ENCODE measurements around the gene PRRC2A. TPM values are rescaled to one million over a fixed set of nuclear protein-coding genes. Genes with fewer than 3 reads are reported as not detected.

Gene PRRC2A
- polyA plus RNA-seq, 2 of the 4 experiments (the other 2 are of a cell fraction), result 28.0 to 61.1 TPM

DNA sequence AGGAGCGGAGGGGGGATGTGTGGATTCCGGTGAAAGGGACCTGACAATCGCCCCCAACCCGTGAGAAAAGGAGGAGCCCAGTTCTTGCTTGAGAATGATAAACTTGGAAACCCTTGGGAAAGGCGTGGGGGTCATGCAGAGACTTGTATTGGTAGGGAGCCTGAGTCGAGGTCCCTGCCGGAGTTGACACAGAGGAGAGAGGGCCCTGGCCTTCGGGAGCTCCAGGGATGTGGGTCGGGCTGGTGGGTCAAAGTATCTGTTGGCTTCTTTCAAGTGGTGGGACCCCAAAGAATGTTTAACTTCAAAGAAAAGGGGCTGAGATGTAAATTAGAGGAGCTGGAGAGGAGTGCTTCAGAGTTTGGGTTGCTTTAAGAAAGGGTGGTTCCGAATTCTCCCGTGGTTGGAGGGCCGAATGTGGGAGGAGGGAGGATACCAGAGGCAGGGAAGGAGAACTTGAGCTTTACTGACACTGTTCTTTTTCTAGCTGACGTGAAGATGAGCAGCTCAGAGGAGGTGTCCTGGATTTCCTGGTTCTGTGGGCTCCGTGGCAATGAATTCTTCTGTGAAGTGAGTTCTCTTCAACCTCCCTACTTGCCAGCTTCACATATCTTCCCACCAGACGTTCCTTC is 45.9 kb downstream of the PRRC2A start (continued):
- no peak for TF ChIP-seq BHLHE40 (IDR thresholded peaks at IDR 0.05; ENCODE audit: low read depth, low read length)
- no peak for TF ChIP-seq JUN (IDR thresholded peaks at IDR 0.05)
- TF ChIP-seq TP53 (CRISPR knock-in tag; IDR thresholded peaks at IDR 0.05), result no peak
- no peak for TF ChIP-seq MAFK (IDR thresholded peaks at IDR 0.05; ENCODE audit: partially characterized antibody)
- TF ChIP-seq, protein P1, sequence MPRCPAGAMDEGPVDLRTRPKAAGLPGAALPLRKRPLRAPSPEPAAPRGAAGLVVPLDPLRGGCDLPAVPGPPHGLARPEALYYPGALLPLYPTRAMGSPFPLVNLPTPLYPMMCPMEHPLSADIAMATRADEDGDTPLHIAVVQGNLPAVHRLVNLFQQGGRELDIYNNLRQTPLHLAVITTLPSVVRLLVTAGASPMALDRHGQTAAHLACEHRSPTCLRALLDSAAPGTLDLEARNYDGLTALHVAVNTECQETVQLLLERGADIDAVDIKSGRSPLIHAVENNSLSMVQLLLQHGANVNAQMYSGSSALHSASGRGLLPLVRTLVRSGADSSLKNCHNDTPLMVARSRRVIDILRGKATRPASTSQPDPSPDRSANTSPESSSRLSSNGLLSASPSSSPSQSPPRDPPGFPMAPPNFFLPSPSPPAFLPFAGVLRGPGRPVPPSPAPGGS (IDR thresholded peaks at IDR 0.05), result no peak

DNA sequence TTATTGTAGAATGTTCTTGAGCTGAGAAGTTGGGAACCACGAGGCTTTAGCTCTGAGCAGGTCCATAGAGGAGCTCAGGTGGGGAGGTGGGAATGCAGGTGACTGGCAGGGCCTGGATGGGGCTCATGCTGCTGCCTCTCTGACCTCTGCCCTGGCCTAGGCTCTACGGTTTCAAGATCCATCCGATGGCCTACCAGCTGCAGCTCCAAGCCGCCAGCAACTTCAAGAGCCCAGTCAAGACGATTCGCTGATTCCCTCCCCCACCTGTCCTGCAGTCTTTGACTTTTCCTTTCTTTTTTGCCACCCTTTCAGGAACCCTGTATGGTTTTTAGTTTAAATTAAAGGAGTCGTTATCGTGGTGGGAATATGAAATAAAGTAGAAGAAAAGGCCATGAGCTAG is 49.2 kb downstream of the PRRC2A start, which contains the start of gene LY6G5B:
TSS of gene LY6G5B (plus strand) at position 301 of the 400 bp plus-strand sequence. CDS start 975 bp downstream, outside the sequence.
- CTCF ChIA-PET, result interaction anchor here (1.2 to 2.1 kb wide), 4 partner anchors 21 to 283 kb away, joined by 3 to 5 read pairs (median 4); partner anchors contain the start of gene ATP6V1G2
- POLR2A ChIA-PET, result no interaction called here
- H3K4me3 ChIP-seq, result no peak within 1 kb of the TSS
- no peaks in the 10 kb centered on the region for H3K9me3 ChIP-seq
- FAIRE-seq, result no peak
- H3K4me2 ChIP-seq, result no peak within 1 kb of the TSS
- 90% methylated on average over 8 of the region's 8 CpGs for WGBS (ENCODE audit: missing lambda C conversion rate)
- H3K27ac ChIP-seq, result no peak within 1 kb of the TSS
- peaks cover 8% of the 10 kb centered on the region; the same call in 1 of the 3 replicates for H3K4me1 ChIP-seq
- no peak for DNase-seq (ENCODE audit: low read depth in 1 of 2, low spot score in 1 of 2)
- no peak for ATAC-seq
- TF ChIP-seq POLR2A (IDR thresholded peaks at IDR 0.05; ENCODE audit: low read length) (no peak), KDM1A (IDR thresholded peaks at IDR 0.05; ENCODE audit: low read depth) (no peak), JUN (IDR thresholded peaks at IDR 0.05) (no peak), EHMT2 (IDR thresholded peaks at IDR 0.05; ENCODE audit: low read depth) (no peak), MYC (IDR thresholded peaks at IDR 0.05; ENCODE audit: borderline replicate concordance, low read length) (no peak), ZFP36 (IDR thresholded peaks at IDR 0.05; ENCODE audit: borderline replicate concordance, partially characterized antibody) (no peak), CEBPB (IDR thresholded peaks at IDR 0.05) (no peak), JUNB (IDR thresholded peaks at IDR 0.05) (no peak), MAZ (IDR thresholded peaks at IDR 0.05; ENCODE audit: borderline replicate concordance, low read depth, low read length) (no peak), RFX5 (IDR thresholded peaks at IDR 0.05) (no peak), FOXS1 (CRISPR knock-in tag; IDR thresholded peaks at IDR 0.05) (no peak), RCOR1 (IDR thresholded peaks at IDR 0.05; ENCODE audit: low read depth, low read length) (no peak)
- TF ChIP-seq, protein P2, sequence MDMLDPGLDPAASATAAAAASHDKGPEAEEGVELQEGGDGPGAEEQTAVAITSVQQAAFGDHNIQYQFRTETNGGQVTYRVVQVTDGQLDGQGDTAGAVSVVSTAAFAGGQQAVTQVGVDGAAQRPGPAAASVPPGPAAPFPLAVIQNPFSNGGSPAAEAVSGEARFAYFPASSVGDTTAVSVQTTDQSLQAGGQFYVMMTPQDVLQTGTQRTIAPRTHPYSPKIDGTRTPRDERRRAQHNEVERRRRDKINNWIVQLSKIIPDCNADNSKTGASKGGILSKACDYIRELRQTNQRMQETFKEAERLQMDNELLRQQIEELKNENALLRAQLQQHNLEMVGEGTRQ (IDR thresholded peaks at IDR 0.05), result no peak
- TF ChIP-seq, protein P1 (IDR thresholded peaks at IDR 0.05), result no peak

DNA sequence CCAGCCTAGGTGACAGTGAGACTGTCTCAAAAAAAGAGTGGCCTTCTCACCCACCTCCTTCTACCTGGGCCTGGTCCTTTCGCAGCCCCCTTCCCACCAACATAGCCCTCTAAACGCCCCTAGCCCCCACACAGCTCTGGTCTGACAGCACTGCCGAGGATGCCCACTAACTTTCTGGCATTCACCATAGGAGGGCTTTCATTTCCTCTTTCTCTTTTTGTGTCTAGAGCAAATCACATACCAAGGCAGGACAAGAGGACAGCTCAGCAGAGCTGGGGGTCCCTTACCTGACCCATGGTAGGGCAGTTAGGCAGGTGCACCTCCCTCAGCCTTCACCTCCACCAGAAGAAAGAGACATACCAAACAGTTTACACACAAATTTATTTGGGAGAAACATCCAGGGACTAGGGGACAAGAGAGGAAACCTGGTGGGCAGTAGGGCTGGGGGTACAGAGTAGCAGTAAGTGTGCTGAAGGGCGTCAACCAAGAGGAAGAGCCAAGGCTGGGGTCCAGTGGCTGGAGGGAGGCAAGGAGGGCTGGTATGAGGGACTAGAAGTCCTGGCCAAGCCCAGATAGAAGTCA is 55.9 kb downstream of the PRRC2A start:
- CTCF ChIA-PET, result no interaction called here
- 67% methylated on average over 4 of the region's 4 CpGs for WGBS (ENCODE audit: missing lambda C conversion rate)
- Histone ChIP-seq H3K4me3 (no peak overlapping the region), H3K4me1 (peaks cover 8% of the 10 kb centered on the region; the same call in 1 of the 3 replicates), H3K9me3 (no peaks in the 10 kb centered on the region), H3K4me2 (peak overlapping the region; percentile 47; the same call in 2 of the 3 replicates), H3K27ac (peak overlapping the region; percentile 21 to 34; a peak in 2 of 6 replicates)
- POLR2A ChIA-PET, result no interaction called here
- FAIRE-seq (no peak), ATAC-seq (no peak), DNase-seq (ENCODE audit: low read depth in 1 of 2, low spot score in 1 of 2) (no peak)
- TF ChIP-seq MAFK (IDR thresholded peaks at IDR 0.05; ENCODE audit: partially characterized antibody) (no peak), HOXA7 (CRISPR knock-in tag; IDR thresholded peaks at IDR 0.05) (no peak), SMC3 (IDR thresholded peaks at IDR 0.05) (no peak), ZNF302 (CRISPR knock-in tag; IDR thresholded peaks at IDR 0.05) (no peak), CBX8 (IDR thresholded peaks at IDR 0.05) (no peak), MYC (IDR thresholded peaks at IDR 0.05; ENCODE audit: borderline replicate concordance, low read length) (no peak), HDAC2 (IDR thresholded peaks at IDR 0.05) (no peak)
- TF ChIP-seq, protein P3, sequence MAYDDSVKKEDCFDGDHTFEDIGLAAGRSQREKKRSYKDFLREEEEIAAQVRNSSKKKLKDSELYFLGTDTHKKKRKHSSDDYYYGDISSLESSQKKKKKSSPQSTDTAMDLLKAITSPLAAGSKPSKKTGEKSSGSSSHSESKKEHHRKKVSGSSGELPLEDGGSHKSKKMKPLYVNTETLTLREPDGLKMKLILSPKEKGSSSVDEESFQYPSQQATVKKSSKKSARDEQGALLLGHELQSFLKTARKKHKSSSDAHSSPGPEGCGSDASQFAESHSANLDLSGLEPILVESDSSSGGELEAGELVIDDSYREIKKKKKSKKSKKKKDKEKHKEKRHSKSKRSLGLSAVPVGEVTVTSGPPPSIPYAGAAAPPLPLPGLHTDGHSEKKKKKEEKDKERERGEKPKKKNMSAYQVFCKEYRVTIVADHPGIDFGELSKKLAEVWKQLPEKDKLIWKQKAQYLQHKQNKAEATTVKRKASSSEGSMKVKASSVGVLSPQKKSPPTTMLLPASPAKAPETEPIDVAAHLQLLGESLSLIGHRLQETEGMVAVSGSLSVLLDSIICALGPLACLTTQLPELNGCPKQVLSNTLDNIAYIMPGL (CRISPR knock-in tag; IDR thresholded peaks at IDR 0.05; ENCODE audit: borderline replicate concordance), result no peak
- TF ChIP-seq, protein P4, sequence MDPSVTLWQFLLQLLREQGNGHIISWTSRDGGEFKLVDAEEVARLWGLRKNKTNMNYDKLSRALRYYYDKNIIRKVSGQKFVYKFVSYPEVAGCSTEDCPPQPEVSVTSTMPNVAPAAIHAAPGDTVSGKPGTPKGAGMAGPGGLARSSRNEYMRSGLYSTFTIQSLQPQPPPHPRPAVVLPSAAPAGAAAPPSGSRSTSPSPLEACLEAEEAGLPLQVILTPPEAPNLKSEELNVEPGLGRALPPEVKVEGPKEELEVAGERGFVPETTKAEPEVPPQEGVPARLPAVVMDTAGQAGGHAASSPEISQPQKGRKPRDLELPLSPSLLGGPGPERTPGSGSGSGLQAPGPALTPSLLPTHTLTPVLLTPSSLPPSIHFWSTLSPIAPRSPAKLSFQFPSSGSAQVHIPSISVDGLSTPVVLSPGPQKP (IDR thresholded peaks at IDR 0.05; ENCODE audit: low read depth, low read length), result no peak
- TF ChIP-seq, protein P5, sequence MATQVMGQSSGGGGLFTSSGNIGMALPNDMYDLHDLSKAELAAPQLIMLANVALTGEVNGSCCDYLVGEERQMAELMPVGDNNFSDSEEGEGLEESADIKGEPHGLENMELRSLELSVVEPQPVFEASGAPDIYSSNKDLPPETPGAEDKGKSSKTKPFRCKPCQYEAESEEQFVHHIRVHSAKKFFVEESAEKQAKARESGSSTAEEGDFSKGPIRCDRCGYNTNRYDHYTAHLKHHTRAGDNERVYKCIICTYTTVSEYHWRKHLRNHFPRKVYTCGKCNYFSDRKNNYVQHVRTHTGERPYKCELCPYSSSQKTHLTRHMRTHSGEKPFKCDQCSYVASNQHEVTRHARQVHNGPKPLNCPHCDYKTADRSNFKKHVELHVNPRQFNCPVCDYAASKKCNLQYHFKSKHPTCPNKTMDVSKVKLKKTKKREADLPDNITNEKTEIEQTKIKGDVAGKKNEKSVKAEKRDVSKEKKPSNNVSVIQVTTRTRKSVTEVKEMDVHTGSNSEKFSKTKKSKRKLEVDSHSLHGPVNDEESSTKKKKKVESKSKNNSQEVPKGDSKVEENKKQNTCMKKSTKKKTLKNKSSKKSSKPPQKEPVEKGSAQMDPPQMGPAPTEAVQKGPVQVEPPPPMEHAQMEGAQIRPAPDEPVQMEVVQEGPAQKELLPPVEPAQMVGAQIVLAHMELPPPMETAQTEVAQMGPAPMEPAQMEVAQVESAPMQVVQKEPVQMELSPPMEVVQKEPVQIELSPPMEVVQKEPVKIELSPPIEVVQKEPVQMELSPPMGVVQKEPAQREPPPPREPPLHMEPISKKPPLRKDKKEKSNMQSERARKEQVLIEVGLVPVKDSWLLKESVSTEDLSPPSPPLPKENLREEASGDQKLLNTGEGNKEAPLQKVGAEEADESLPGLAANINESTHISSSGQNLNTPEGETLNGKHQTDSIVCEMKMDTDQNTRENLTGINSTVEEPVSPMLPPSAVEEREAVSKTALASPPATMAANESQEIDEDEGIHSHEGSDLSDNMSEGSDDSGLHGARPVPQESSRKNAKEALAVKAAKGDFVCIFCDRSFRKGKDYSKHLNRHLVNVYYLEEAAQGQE (IDR thresholded peaks at IDR 0.05), result no peak
